ENCODE results near the gene DCDC2B. TPM values are rescaled to one million over a fixed set of nuclear protein-coding genes. Genes with fewer than 3 reads are reported as not detected.

DCDC2B gene
- total and polyA plus RNA-seq, 10 of the 15 experiments (the other 5 are each of a cell fraction or from before 2014, with no cell fraction given), result 0.12 to 0.21 (median 0.15) TPM; not detected in 7

DNA sequence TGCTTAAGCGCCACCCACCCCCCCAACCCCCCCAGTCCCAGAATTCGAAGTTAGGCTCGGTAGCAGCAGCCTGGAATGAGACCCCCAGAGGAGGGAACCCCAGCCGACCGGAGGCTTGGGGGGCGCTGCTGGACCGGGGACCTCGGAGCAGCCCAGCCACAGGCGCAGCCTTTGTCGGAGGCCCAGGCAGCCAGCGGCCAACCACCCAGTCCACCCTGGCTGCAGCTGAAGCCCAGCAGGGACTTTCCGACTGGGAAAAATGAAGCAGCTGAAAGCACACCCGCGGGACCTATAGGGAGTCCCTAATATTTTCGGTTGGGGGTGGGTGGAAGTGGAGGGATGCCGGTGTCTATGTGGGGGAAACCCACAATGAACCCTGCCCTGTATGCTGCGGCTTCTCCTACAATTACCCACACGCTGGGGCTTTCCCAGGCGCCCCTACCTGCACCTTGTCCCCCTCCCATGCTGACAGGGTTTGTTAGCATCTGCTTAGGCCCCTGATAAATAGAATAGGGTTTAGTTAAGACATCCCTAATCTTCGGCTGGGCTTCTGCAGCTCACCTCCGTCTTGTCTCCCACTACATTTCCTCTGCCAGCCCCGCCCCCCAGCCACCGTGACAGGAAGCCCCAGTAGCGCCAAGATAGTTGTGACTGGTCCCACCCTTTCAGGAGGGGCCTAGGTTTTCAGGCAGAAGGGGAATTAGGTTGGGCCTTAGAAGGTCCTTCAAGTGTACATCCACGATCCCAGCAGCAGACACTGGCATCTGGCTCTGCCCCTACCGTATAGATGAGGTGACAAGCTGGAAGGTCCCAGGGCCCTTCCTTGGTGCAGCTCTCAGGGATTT is 7.7 kb upstream of the DCDC2B start (continued):
- TF ChIP-seq TAF1 (IDR thresholded peaks at IDR 0.05; ENCODE audit: borderline replicate concordance, low read depth, low read length) (no peak), MYB (IDR thresholded peaks at IDR 0.05; ENCODE audit: borderline replicate concordance, low read depth, low read length) (no peak), HDAC2 (IDR thresholded peaks at IDR 0.05) (no peak), IKZF2 (IDR thresholded peaks at IDR 0.05) (peak; percentile 80 to 82), MLLT1 (IDR thresholded peaks at IDR 0.05) (no peak), JUND (IDR thresholded peaks at IDR 0.05; ENCODE audit: low read depth, low read length) (no peak), SMAD1 (IDR thresholded peaks at IDR 0.05; ENCODE audit: low read depth, partially characterized antibody) (peak; percentile 36), SUPT20H (IDR thresholded peaks at IDR 0.05; ENCODE audit: borderline replicate concordance, control insufficient read depth, low read depth, low read length) (no peak), ATF2 (IDR thresholded peaks at IDR 0.05; ENCODE audit: low read length) (no peak; the same call in 1 of the 2 replicates), RUNX3 (IDR thresholded peaks at IDR 0.05; ENCODE audit: low read length) (peak; percentile 90), SMARCA5 (IDR thresholded peaks at IDR 0.05) (no peak), DPF2 (IDR thresholded peaks at IDR 0.05) (peak; percentile 60; the same call in 1 of the 2 replicates), BACH1 (IDR thresholded peaks at IDR 0.05; ENCODE audit: borderline replicate concordance) (no peak), FOXK2 (IDR thresholded peaks at IDR 0.05) (no peak), MTA3 (IDR thresholded peaks at IDR 0.05; ENCODE audit: borderline replicate concordance, low read length) (0 out of 2 replicates have a peak, but pooled peaks have one; percentile 33), SUZ12 (IDR thresholded peaks at IDR 0.05; ENCODE audit: unreplicated experiment) (no peak), POLR2AphosphoS5 (IDR thresholded peaks at IDR 0.05; ENCODE audit: low read length) (peak; percentile 47; the same call in 1 of the 2 replicates)
- TF ChIP-seq, protein P1, sequence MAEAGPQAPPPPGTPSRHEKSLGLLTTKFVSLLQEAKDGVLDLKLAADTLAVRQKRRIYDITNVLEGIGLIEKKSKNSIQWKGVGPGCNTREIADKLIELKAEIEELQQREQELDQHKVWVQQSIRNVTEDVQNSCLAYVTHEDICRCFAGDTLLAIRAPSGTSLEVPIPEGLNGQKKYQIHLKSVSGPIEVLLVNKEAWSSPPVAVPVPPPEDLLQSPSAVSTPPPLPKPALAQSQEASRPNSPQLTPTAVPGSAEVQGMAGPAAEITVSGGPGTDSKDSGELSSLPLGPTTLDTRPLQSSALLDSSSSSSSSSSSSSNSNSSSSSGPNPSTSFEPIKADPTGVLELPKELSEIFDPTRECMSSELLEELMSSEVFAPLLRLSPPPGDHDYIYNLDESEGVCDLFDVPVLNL (IDR thresholded peaks at IDR 0.05; ENCODE audit: low read depth, low read length), result no peak
- TF ChIP-seq, protein P2, sequence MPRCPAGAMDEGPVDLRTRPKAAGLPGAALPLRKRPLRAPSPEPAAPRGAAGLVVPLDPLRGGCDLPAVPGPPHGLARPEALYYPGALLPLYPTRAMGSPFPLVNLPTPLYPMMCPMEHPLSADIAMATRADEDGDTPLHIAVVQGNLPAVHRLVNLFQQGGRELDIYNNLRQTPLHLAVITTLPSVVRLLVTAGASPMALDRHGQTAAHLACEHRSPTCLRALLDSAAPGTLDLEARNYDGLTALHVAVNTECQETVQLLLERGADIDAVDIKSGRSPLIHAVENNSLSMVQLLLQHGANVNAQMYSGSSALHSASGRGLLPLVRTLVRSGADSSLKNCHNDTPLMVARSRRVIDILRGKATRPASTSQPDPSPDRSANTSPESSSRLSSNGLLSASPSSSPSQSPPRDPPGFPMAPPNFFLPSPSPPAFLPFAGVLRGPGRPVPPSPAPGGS (IDR thresholded peaks at IDR 0.05; ENCODE audit: borderline replicate concordance, insufficient read depth, low read depth, low read length, poor library complexity, severe bottlenecking), result peak; percentile 78
- TF ChIP-seq, protein P3, sequence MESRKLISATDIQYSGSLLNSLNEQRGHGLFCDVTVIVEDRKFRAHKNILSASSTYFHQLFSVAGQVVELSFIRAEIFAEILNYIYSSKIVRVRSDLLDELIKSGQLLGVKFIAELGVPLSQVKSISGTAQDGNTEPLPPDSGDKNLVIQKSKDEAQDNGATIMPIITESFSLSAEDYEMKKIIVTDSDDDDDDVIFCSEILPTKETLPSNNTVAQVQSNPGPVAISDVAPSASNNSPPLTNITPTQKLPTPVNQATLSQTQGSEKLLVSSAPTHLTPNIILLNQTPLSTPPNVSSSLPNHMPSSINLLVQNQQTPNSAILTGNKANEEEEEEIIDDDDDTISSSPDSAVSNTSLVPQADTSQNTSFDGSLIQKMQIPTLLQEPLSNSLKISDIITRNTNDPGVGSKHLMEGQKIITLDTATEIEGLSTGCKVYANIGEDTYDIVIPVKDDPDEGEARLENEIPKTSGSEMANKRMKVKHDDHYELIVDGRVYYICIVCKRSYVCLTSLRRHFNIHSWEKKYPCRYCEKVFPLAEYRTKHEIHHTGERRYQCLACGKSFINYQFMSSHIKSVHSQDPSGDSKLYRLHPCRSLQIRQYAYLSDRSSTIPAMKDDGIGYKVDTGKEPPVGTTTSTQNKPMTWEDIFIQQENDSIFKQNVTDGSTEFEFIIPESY (IDR thresholded peaks at IDR 0.05), result no peak

Data from GM12878 (cell line).